ENCODE results near the gene SUSD1.
"Not testable (repeated sequence)": the region's sequence is repeated elsewhere in the genome, so short reads cannot be mapped to it uniquely, and the experiment has no call there.

The SUSD1 gene

GRCh38 chr9:112162621-112163413 lies 12.3 kb downstream of the SUSD1 start:
- DNase-seq (ENCODE audit: low spot score in 2 of 2): no peak
- Mint-ChIP-seq H3K4me1 (peaks cover 10% of the 10 kb centered on the region), H3K36me3 (no peaks in the 10 kb centered on the region)

GRCh38 chr9:112159781-112160180 lies 15.3 kb downstream of the SUSD1 start:
- H3K4me3 Mint-ChIP-seq: no peak overlapping the region
- peaks cover 9% of the 10 kb centered on the region for H3K4me1 Mint-ChIP-seq
- ATAC-seq (ENCODE audit: low read depth) (no peak), DNase-seq (ENCODE audit: low spot score in 2 of 2) (no peak)
- peaks cover 4% of the 10 kb centered on the region for H3K36me3 Mint-ChIP-seq
- H3K9me3 Mint-ChIP-seq: no peaks in the 10 kb centered on the region
- H3K27ac Mint-ChIP-seq: no peak overlapping the region
- H3K27me3 Mint-ChIP-seq: no peaks in the 10 kb centered on the region

More at GRCh38 chr9:112162621-112163413, 12.3 kb downstream of the SUSD1 start:
- H3K4me3 Mint-ChIP-seq: no peak overlapping the region
- no peaks in the 10 kb centered on the region for H3K27me3 Mint-ChIP-seq
- no peaks in the 10 kb centered on the region for H3K9me3 Mint-ChIP-seq
- no peak overlapping the region for H3K27ac Mint-ChIP-seq
- ATAC-seq (ENCODE audit: low read depth): peak; percentile 89

- H3K4me3 Mint-ChIP-seq: no peak overlapping the region
- DNase-seq (ENCODE audit: low spot score in 2 of 2) (no peak), ATAC-seq (ENCODE audit: low read depth) (no peak)
- H3K9me3 Mint-ChIP-seq: no peaks in the 10 kb centered on the region
- peaks cover 9% of the 10 kb centered on the region for H3K4me1 Mint-ChIP-seq
- H3K27ac Mint-ChIP-seq: no peak overlapping the region
- H3K36me3 Mint-ChIP-seq: peaks cover 4% of the 10 kb centered on the region
- H3K27me3 Mint-ChIP-seq: no peaks in the 10 kb centered on the region
Observed at GRCh38 chr9:112158656-112159367, 16.3 kb downstream of the SUSD1 start.

- DNase-seq (ENCODE audit: low spot score in 2 of 2) (no peak), ATAC-seq (ENCODE audit: low read depth) (no peak)
- Mint-ChIP-seq H3K36me3 (peaks cover 4% of the 10 kb centered on the region), H3K27ac (no peak overlapping the region), H3K9me3 (no peaks in the 10 kb centered on the region), H3K4me1 (peaks cover 7% of the 10 kb centered on the region), H3K27me3 (no peaks in the 10 kb centered on the region), H3K4me3 (no peak overlapping the region)
Observed at GRCh38 chr9:112157961-112158360, 17.1 kb downstream of the SUSD1 start.

- peaks cover 3% of the 10 kb centered on the region for H3K4me1 Mint-ChIP-seq
- ATAC-seq (ENCODE audit: low read depth): no peak
- DNase-seq (ENCODE audit: low spot score in 2 of 2): no peak
- no peak overlapping the region for H3K4me3 Mint-ChIP-seq
- no peaks in the 10 kb centered on the region for H3K27me3 Mint-ChIP-seq
- H3K9me3 Mint-ChIP-seq: no peaks in the 10 kb centered on the region
- H3K36me3 Mint-ChIP-seq: peaks cover 4% of the 10 kb centered on the region
- H3K27ac Mint-ChIP-seq: no peak overlapping the region
Observed at GRCh38 chr9:112157087-112157486, 18.0 kb downstream of the SUSD1 start.

GRCh38 chr9:112149211-112149610 lies 25.9 kb downstream of the SUSD1 start:
- ATAC-seq (ENCODE audit: low read depth): no peak
- no peak for DNase-seq (ENCODE audit: low spot score in 2 of 2)
- H3K36me3 Mint-ChIP-seq: peaks cover 2% of the 10 kb centered on the region
- H3K4me1 Mint-ChIP-seq: peaks cover 2% of the 10 kb centered on the region
- no peaks in the 10 kb centered on the region for H3K9me3 Mint-ChIP-seq
- H3K27me3 Mint-ChIP-seq: no peaks in the 10 kb centered on the region
- no peak overlapping the region for H3K27ac Mint-ChIP-seq
- H3K4me3 Mint-ChIP-seq: no peak overlapping the region

GRCh38 chr9:112145886-112146285 lies 29.2 kb downstream of the SUSD1 start:
- H3K36me3 Mint-ChIP-seq: peaks cover 2% of the 10 kb centered on the region
- no peak overlapping the region for H3K27ac Mint-ChIP-seq
- no peak overlapping the region for H3K4me3 Mint-ChIP-seq
- peaks cover 2% of the 10 kb centered on the region for H3K4me1 Mint-ChIP-seq
- H3K9me3 Mint-ChIP-seq: no peaks in the 10 kb centered on the region
- DNase-seq (ENCODE audit: low spot score in 2 of 2) (no peak), ATAC-seq (ENCODE audit: low read depth) (no peak)
- H3K27me3 Mint-ChIP-seq: no peaks in the 10 kb centered on the region

- H3K4me3 Mint-ChIP-seq: no peak overlapping the region
- H3K36me3 Mint-ChIP-seq: peaks cover 2% of the 10 kb centered on the region
- ATAC-seq (ENCODE audit: low read depth) (no peak), DNase-seq (ENCODE audit: low spot score in 2 of 2) (no peak)
- no peaks in the 10 kb centered on the region for H3K4me1 Mint-ChIP-seq
- H3K27me3 Mint-ChIP-seq: no peaks in the 10 kb centered on the region
- no peaks in the 10 kb centered on the region for H3K9me3 Mint-ChIP-seq
- no peak overlapping the region for H3K27ac Mint-ChIP-seq
Observed at GRCh38 chr9:112144807-112145206, 30.3 kb downstream of the SUSD1 start.

GRCh38 chr9:112142420-112142819 lies 32.7 kb downstream of the SUSD1 start:
- no peaks in the 10 kb centered on the region for H3K36me3 Mint-ChIP-seq
- no peak for DNase-seq (ENCODE audit: low spot score in 2 of 2)
- H3K4me3 Mint-ChIP-seq: no peak overlapping the region
- H3K27me3 Mint-ChIP-seq: no peaks in the 10 kb centered on the region
- H3K27ac Mint-ChIP-seq: no peak overlapping the region
- no peaks in the 10 kb centered on the region for H3K9me3 Mint-ChIP-seq
- H3K4me1 Mint-ChIP-seq: no peaks in the 10 kb centered on the region
- ATAC-seq (ENCODE audit: low read depth): no peak

- no peak for DNase-seq (ENCODE audit: low spot score in 2 of 2)
- Mint-ChIP-seq H3K9me3 (no peaks in the 10 kb centered on the region), H3K4me3 (no peak overlapping the region), H3K36me3 (peaks cover 4% of the 10 kb centered on the region), H3K4me1 (no peaks in the 10 kb centered on the region), H3K27ac (peak overlapping the region; percentile 60), H3K27me3 (no peaks in the 10 kb centered on the region)
- ATAC-seq (ENCODE audit: low read depth): no peak
Observed at GRCh38 chr9:112140936-112141335, 34.2 kb downstream of the SUSD1 start.

GRCh38 chr9:112137066-112137465 lies 38.0 kb downstream of the SUSD1 start:
- Mint-ChIP-seq H3K9me3 (peaks cover 2% of the 10 kb centered on the region), H3K27ac (no peak overlapping the region), H3K36me3 (peaks cover 6% of the 10 kb centered on the region), H3K4me1 (peaks cover 10% of the 10 kb centered on the region), H3K27me3 (no peaks in the 10 kb centered on the region), H3K4me3 (no peak overlapping the region)
- ATAC-seq (ENCODE audit: low read depth): no peak
- DNase-seq (ENCODE audit: low spot score in 2 of 2): no peak

- no peak overlapping the region for H3K27ac Mint-ChIP-seq
- ATAC-seq (ENCODE audit: low read depth) (no peak), DNase-seq (ENCODE audit: low spot score in 2 of 2) (no peak)
- peaks cover 6% of the 10 kb centered on the region for H3K36me3 Mint-ChIP-seq
- no peak overlapping the region for H3K4me3 Mint-ChIP-seq
- no peaks in the 10 kb centered on the region for H3K27me3 Mint-ChIP-seq
- peaks cover 10% of the 10 kb centered on the region for H3K4me1 Mint-ChIP-seq
- peaks cover 2% of the 10 kb centered on the region for H3K9me3 Mint-ChIP-seq
Observed at GRCh38 chr9:112135706-112136105, 39.4 kb downstream of the SUSD1 start.

- not testable (repeated sequence) for H3K36me3 Mint-ChIP-seq; H3K4me3 Mint-ChIP-seq; DNase-seq (ENCODE audit: low spot score in 2 of 2); H3K9me3 Mint-ChIP-seq; ATAC-seq (ENCODE audit: low read depth); H3K27me3 Mint-ChIP-seq; H3K27ac Mint-ChIP-seq
- H3K4me1 Mint-ChIP-seq: peaks cover 10% of the 10 kb centered on the region
Observed at GRCh38 chr9:112133806-112134205, 41.3 kb downstream of the SUSD1 start.

GRCh38 chr9:112132356-112132755 lies 42.7 kb downstream of the SUSD1 start:
- Mint-ChIP-seq H3K27ac (no peak overlapping the region), H3K27me3 (no peaks in the 10 kb centered on the region), H3K4me1 (peaks cover 10% of the 10 kb centered on the region), H3K4me3 (no peak overlapping the region), H3K9me3 (peaks cover 2% of the 10 kb centered on the region), H3K36me3 (peaks cover 9% of the 10 kb centered on the region)
- DNase-seq (ENCODE audit: low spot score in 2 of 2) (no peak), ATAC-seq (ENCODE audit: low read depth) (no peak)

Data from memory B cell (primary cell).